Chondrocyte (in vitro differentiated cells): ENCODE data around the gene MAP4K5. TPM values are rescaled to one million over a fixed set of nuclear protein-coding genes. Genes with fewer than 3 reads are reported as not detected.

Experiments used
- DNase-seq: peaks from one replicate; pipeline ENCODE4 v3.0.0; 2021; ENCODE audit warnings: mixed read lengths, low spot score
- H3K27ac Mint-ChIP-seq: one replicate; pipeline ENCODE4 v1.8.0; 2021; ENCODE audit warnings: mild to moderate bottlenecking, moderate library complexity, mixed read lengths; ENCODE audit not compliant: unreplicated experiment
- H3K27me3 Mint-ChIP-seq: 2 replicates; pipeline ENCODE4 v1.8.0; 2021; ENCODE audit warnings: low read depth, mixed read lengths
- H3K36me3 Mint-ChIP-seq: 2 replicates; pipeline ENCODE4 v1.8.0; 2021; ENCODE audit warnings: low read depth, mixed read lengths
- H3K4me1 Mint-ChIP-seq: 2 replicates; pipeline ENCODE4 v1.8.0; 2021; ENCODE audit warnings: low read depth, mild to moderate bottlenecking, mixed read lengths
- H3K4me3 Mint-ChIP-seq: one replicate; pipeline ENCODE4 v1.8.0; 2021; ENCODE audit warnings: mild to moderate bottlenecking, moderate library complexity, mixed read lengths; ENCODE audit not compliant: unreplicated experiment
- H3K9me3 Mint-ChIP-seq: 2 replicates; pipeline ENCODE4 v1.8.0; 2021; ENCODE audit warnings: low read depth, mixed read lengths
- CTCF ChIP-seq: fragments of 200-600 bp; sonication (generic); IDR thresholded peaks from 2 replicates; pipeline ENCODE4 v1.5.0; 2021; ENCODE audit warnings: antibody characterized with exemption, mild to moderate bottlenecking, moderate library complexity
- total RNA-seq: library from RNA; stranded (reverse); gene quantifications from 3 replicates; pipeline ENCODE4 v1.2.1, GENCODE V29; 2021

The MAP4K5 gene
- total RNA-seq, 1 donor from 2014 or later: 103 TPM

GRCh38 chr14:50425105-50425504, 107.3 kb downstream of the MAP4K5 start:
- Mint-ChIP-seq H3K4me1 (peaks cover 17% of the 10 kb centered on the region), H3K27me3 (no peaks in the 10 kb centered on the region), H3K27ac (no peak overlapping the region), H3K36me3 (peaks cover 17% of the 10 kb centered on the region), H3K9me3 (no peaks in the 10 kb centered on the region), H3K4me3 (no peak overlapping the region)
- TF ChIP-seq CTCF: no peak
- no peak for DNase-seq

- Mint-ChIP-seq H3K9me3 (no peaks in the 10 kb centered on the region), H3K27ac (no peak overlapping the region), H3K27me3 (no peaks in the 10 kb centered on the region), H3K4me1 (peaks cover 13% of the 10 kb centered on the region), H3K4me3 (no peak overlapping the region), H3K36me3 (peaks cover 24% of the 10 kb centered on the region)
- DNase-seq: no peak
- TF ChIP-seq CTCF: no peak
Observed at GRCh38 chr14:50423529-50423928, 108.8 kb downstream of the MAP4K5 start.

DNA sequence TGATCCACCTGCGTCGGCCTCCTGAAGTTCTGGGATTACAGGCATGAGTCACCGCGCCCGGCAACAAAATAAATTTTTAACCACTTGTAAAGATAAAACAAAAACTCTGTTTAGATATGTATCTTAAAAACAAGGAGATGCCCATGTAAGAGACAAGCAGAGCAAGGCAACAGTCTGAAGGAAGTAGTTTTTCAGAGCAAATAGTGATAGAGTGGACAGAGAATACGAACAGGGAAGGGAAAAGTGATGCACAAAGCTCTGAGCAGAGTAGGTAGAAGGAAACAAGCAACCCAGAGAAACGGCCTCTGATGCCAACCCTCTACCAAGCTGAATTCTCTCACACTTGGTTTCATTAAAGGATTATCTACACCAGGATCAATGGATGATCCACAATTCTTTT, 110.9 kb downstream of the MAP4K5 start:
- no peak for TF ChIP-seq CTCF
- H3K27ac Mint-ChIP-seq: no peak overlapping the region
- DNase-seq: no peak
- H3K4me1 Mint-ChIP-seq: peaks cover 19% of the 10 kb centered on the region
- H3K36me3 Mint-ChIP-seq: peaks cover 35% of the 10 kb centered on the region
- H3K4me3 Mint-ChIP-seq: no peak overlapping the region
- no peaks in the 10 kb centered on the region for H3K9me3 Mint-ChIP-seq
- H3K27me3 Mint-ChIP-seq: no peaks in the 10 kb centered on the region

- no peak for DNase-seq
- no peaks in the 10 kb centered on the region for H3K27me3 Mint-ChIP-seq
- H3K4me3 Mint-ChIP-seq: no peak overlapping the region
- H3K36me3 Mint-ChIP-seq: peaks cover 43% of the 10 kb centered on the region
- peaks cover 7% of the 10 kb centered on the region for H3K9me3 Mint-ChIP-seq
- H3K4me1 Mint-ChIP-seq: peaks cover 8% of the 10 kb centered on the region
- H3K27ac Mint-ChIP-seq: no peak overlapping the region
- TF ChIP-seq CTCF: no peak
Observed at GRCh38 chr14:50417853-50418252, 114.5 kb downstream of the MAP4K5 start.

- DNase-seq: no peak
- no peak overlapping the region for H3K27ac Mint-ChIP-seq
- H3K4me3 Mint-ChIP-seq: no peak overlapping the region
- peaks cover 19% of the 10 kb centered on the region for H3K9me3 Mint-ChIP-seq
- peaks cover 14% of the 10 kb centered on the region for H3K36me3 Mint-ChIP-seq
- no peaks in the 10 kb centered on the region for H3K27me3 Mint-ChIP-seq
- no peaks in the 10 kb centered on the region for H3K4me1 Mint-ChIP-seq
- no peak for TF ChIP-seq CTCF
Observed at GRCh38 chr14:50410921-50411320, 121.4 kb downstream of the MAP4K5 start.
